GM12891 (cell line): ENCODE results near the gene TMEM212.

ENCODE experiments used
- PAX5 ChIP-seq: IDR thresholded peaks from 2 replicates; pipeline ENCODE4 v1.6.1; 2011; ENCODE audit warnings: low read length, moderate library complexity, mild to moderate bottlenecking; ENCODE audit not compliant: insufficient read depth, severe bottlenecking
- POLR2A ChIP-seq: IDR thresholded peaks from 2 replicates; pipeline ENCODE4 v1.6.1; 2011; ENCODE audit warnings: low read depth, low read length, control low read depth
- POLR2AphosphoS5 ChIP-seq: IDR thresholded peaks from 2 replicates; pipeline ENCODE4 v1.6.1; 2011; ENCODE audit warnings: low read depth, low read length, control low read depth
- POU2F2 ChIP-seq: IDR thresholded peaks from 2 replicates; pipeline ENCODE4 v1.6.1; 2011; ENCODE audit warnings: low read depth, mild to moderate bottlenecking, control low read depth, low read length, moderate library complexity
- SPI1 ChIP-seq: IDR thresholded peaks from 2 replicates; pipeline ENCODE4 v1.6.1; 2011; ENCODE audit warnings: low read depth, low read length, control low read depth
- TAF1 ChIP-seq: IDR thresholded peaks from 2 replicates; pipeline ENCODE4 v1.6.1; 2011; ENCODE audit warnings: low read depth, low read length, control low read depth

- TF ChIP-seq POLR2AphosphoS5 (no peak), TAF1 (no peak), POLR2A (no peak), PAX5 (no peak), POU2F2 (no peak), SPI1 (no peak)
Measured at GRCh38 chr3:171831936-171832335, 11.2 kb upstream of the TMEM212 start.
